Neural cell (in vitro differentiated cells): ENCODE results near the gene KMT2B.

Source experiments
- POLR2AphosphoS5 ChIP-seq: IDR thresholded peaks from 2 replicates; pipeline ENCODE4 v1.6.1; 2012
- TAF1 ChIP-seq: IDR thresholded peaks from 2 replicates; pipeline ENCODE4 v1.6.1; 2012; ENCODE audit warnings: low read depth
- TF ChIP-seq, protein P1 (sequence below): fragments of 450-650 bp; IDR thresholded peaks from 2 replicates; pipeline ENCODE4 v1.5.1; 2014; ENCODE audit warnings: antibody characterized with exemption, mild to moderate bottlenecking, moderate library complexity; ENCODE audit not compliant: poor library complexity, severe bottlenecking

DNA sequence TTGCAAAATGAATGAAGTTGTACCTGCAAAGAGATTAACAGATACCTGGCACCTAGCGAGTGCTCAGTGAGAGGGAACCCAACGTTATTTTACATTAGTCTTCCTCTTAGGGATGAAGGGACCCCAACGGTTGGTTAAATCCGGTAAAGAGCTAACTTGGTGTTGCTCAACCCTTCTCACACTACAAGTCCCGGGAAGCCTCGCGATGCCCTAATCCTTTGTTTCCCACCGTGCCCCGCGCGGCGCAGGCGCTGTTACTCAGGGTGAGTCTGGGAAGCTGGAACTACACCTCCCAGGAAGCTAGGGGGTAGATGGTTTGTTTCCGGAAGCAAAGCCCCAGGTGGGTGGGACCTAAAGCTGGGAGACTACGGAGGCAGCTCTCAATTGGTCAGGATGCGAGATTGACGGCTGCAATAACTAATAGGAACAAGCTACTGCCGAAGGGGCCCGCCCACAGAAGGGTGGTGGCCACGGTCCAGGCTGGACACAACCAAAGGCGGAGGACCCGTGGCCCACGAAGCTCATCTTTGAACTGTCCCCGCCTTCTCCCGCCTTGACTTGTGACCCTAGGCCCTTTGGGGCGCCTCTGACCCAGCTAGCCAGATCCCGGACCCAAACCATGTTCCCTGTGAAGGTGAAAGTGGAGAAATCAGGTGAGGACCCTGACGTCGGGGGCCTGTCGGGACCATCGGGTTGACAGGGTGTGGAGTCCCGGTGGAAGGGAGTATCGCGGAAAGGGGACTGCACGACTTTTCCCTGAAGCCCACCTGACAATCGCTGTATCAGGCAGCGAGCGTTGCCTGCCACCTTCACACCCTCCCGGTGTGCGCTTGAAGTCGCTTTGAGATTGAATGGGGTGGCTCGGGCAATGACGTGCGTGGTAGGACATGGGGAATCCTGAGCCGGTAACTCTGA lies 30.6 kb downstream of the KMT2B start, which contains the start of gene LIN37:
- TF ChIP-seq TAF1 (peak; percentile 25), POLR2AphosphoS5 (peak; percentile 80)
- TF ChIP-seq, protein P1, sequence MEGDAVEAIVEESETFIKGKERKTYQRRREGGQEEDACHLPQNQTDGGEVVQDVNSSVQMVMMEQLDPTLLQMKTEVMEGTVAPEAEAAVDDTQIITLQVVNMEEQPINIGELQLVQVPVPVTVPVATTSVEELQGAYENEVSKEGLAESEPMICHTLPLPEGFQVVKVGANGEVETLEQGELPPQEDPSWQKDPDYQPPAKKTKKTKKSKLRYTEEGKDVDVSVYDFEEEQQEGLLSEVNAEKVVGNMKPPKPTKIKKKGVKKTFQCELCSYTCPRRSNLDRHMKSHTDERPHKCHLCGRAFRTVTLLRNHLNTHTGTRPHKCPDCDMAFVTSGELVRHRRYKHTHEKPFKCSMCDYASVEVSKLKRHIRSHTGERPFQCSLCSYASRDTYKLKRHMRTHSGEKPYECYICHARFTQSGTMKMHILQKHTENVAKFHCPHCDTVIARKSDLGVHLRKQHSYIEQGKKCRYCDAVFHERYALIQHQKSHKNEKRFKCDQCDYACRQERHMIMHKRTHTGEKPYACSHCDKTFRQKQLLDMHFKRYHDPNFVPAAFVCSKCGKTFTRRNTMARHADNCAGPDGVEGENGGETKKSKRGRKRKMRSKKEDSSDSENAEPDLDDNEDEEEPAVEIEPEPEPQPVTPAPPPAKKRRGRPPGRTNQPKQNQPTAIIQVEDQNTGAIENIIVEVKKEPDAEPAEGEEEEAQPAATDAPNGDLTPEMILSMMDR: no peak
